ENCODE measurements around the gene SLC4A5.

Gene SLC4A5, protein sequence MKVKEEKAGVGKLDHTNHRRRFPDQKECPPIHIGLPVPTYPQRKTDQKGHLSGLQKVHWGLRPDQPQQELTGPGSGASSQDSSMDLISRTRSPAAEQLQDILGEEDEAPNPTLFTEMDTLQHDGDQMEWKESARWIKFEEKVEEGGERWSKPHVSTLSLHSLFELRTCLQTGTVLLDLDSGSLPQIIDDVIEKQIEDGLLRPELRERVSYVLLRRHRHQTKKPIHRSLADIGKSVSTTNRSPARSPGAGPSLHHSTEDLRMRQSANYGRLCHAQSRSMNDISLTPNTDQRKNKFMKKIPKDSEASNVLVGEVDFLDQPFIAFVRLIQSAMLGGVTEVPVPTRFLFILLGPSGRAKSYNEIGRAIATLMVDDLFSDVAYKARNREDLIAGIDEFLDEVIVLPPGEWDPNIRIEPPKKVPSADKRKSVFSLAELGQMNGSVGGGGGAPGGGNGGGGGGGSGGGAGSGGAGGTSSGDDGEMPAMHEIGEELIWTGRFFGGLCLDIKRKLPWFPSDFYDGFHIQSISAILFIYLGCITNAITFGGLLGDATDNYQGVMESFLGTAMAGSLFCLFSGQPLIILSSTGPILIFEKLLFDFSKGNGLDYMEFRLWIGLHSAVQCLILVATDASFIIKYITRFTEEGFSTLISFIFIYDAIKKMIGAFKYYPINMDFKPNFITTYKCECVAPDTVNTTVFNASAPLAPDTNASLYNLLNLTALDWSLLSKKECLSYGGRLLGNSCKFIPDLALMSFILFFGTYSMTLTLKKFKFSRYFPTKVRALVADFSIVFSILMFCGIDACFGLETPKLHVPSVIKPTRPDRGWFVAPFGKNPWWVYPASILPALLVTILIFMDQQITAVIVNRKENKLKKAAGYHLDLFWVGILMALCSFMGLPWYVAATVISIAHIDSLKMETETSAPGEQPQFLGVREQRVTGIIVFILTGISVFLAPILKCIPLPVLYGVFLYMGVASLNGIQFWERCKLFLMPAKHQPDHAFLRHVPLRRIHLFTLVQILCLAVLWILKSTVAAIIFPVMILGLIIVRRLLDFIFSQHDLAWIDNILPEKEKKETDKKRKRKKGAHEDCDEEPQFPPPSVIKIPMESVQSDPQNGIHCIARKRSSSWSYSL

DNA sequence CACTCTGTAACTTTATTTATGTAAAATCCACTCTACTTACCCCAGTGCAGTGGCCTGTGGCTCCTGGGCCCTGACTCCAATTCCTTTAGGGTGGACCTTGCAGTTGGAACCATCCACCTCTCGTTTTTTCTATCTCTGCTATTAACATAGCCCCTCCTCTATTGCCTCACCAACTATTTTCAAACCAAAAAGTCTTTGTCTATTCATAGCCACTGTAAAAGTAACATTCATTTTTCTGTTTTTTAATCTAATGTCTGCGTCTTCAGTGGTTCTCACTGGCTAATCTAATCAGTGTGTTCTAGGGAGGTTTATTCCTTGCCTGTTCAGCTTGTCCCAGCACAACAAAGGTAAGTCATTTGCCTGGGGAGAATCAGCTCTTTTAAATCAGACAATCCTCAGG lies at the start of gene SLC4A5:
SLC4A5 (minus strand) TSS at position 101 of the 400 bp plus-strand sequence. CDS start 28,393 bp downstream, outside the sequence.
- Mint-ChIP-seq H3K9me3 (no peaks in the 10 kb centered on the region), H3K36me3 (no peaks in the 10 kb centered on the region), H3K4me1 (no peaks in the 10 kb centered on the region), H3K27ac (no peak within 1 kb of the TSS), H3K4me3 (no peak within 1 kb of the TSS)
- DNase-seq (ENCODE audit: low spot score in 2 of 2) (no peak), ATAC-seq (no peak)

DNA sequence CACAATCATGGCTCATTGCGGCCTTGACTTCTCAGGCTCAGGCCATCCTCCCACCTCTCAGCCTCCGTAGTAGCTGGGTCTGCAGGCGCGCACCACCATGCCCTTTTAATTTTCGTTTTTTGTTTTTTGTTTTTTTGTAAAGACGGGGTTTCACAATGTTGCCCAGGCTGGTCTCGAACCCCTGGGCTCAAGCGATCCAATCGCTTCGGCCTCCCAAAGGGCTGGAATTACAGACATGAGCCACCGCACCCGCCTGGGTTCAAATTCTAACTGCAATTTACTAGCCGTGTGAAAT lies 49.2 kb upstream of the SLC4A5 start:
- Mint-ChIP-seq H3K4me1 (no peaks in the 10 kb centered on the region), H3K27ac (peak overlapping the region; percentile 97), H3K9me3 (no peaks in the 10 kb centered on the region), H3K4me3 (peak overlapping the region; percentile 75), H3K36me3 (no peaks in the 10 kb centered on the region)
- no peak for DNase-seq (ENCODE audit: low spot score in 2 of 2)
- no peak for ATAC-seq

DNA sequence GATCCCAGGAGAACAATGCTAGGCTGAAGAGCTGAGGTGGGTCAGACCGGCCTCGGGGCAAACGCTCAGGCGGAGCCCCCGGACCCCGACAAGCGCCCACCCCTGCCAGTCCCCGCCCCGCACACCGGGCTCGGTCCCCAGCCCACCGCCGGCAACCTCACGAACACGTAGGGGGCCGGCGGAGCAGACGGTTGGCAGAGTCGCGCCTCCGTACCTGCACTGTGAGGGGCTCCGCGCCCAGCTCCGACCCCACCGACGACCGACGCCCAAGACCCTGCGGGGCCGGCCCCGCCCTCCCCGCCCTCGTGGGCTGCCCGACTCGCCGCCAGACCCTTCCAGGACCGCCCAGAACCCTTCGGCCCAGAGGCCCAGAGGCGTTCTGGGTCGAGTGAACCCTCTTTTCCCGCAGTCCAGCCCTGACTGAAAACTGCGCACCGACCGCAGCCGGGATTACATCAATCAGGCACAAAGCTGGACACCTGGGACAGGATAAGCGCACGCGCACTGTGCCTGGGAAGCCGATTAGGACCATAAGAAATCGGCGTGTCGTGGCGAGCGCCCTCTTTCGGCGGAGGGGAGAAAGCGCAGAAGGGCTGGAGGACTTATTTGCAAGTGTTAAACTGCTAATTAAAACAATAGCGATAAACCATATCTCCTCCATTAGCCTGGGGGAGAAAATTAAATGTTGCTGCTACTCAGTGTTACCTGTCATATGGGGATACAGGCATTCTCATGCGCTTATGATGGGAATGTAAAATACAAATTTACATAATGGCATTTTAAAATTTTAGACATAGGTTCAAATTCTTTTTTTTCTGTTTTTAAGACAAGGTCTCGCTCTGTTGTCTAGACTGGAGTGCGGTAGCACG lies 48.6 kb upstream of the SLC4A5 start:
- Mint-ChIP-seq H3K27ac (peak overlapping the region; percentile 97), H3K36me3 (no peaks in the 10 kb centered on the region), H3K9me3 (no peaks in the 10 kb centered on the region), H3K4me1 (no peaks in the 10 kb centered on the region), H3K4me3 (peak overlapping the region; percentile 75)
- peak; percentile 98 to 99 for DNase-seq (ENCODE audit: low spot score in 2 of 2)
- ATAC-seq, result peak; percentile 66

DNA sequence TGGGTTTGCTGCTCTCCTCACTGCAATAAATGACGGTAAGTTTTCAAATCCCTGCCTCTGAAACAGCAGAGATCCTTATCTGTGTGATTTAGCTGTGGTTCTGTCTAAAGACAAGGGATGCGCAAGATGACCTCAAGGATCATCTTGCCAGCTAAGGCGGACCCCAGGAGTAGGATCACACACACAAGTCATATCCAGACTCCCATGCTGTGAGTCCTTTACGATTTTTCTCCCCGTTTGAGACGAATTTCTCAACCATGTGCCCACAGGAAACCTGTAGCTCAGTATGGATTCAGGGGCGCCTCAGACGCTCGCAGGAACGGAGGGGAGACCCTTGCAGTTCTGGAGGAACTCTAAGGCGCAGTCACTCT lies 48.0 kb upstream of the SLC4A5 start:
- no peaks in the 10 kb centered on the region for H3K4me1 Mint-ChIP-seq
- no peaks in the 10 kb centered on the region for H3K36me3 Mint-ChIP-seq
- peak overlapping the region; percentile 75 for H3K4me3 Mint-ChIP-seq
- ATAC-seq (peak; percentile 16), DNase-seq (ENCODE audit: low spot score in 2 of 2) (no peak)
- H3K27ac Mint-ChIP-seq, result peak overlapping the region; percentile 97
- no peaks in the 10 kb centered on the region for H3K9me3 Mint-ChIP-seq

DNA sequence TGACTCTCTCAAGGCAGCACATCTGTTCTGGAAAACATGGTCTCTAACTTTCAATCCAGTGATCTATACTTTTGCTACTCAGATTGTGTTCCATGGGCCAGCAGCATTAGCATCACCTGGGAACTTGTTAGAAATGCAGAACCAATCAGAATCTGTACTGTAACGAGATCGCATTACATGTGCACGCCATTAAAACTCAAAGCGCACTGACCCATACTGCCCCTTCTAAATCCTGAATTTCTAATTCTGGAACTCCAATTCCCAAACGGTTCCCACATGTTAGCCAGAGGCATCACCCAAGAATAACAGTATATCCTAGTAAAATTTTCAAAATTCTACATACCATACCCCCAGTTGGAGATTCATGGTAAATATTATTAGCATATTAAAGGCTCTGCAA lies 47.4 kb upstream of the SLC4A5 start:
- Mint-ChIP-seq H3K27ac (no peak overlapping the region), H3K9me3 (no peaks in the 10 kb centered on the region), H3K36me3 (no peaks in the 10 kb centered on the region), H3K4me3 (peak overlapping the region; percentile 75), H3K4me1 (no peaks in the 10 kb centered on the region)
- no peak for ATAC-seq
- no peak for DNase-seq (ENCODE audit: low spot score in 2 of 2)

DNA sequence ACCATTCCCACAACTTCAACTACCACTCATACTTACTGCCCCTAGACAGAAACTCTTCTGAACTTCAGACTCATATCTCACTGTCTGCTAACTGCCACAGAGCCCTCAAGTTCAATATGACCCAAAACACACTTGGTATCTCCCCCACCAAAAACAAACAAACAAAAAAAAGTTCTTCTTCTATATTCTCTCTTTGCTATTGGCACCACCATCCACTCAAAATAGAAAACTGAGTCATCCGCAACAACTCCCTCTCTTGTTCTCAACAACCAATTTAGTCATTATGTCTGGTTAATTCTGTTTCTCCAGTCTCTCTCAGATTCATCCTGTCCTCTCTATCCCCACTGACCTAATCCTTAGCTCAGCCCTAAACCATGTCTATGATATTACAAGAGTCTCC lies 44.1 kb upstream of the SLC4A5 start:
- Mint-ChIP-seq H3K27ac (no peak overlapping the region), H3K4me3 (no peak overlapping the region), H3K4me1 (no peaks in the 10 kb centered on the region), H3K9me3 (no peaks in the 10 kb centered on the region), H3K36me3 (peaks cover 4% of the 10 kb centered on the region)
- no peak for DNase-seq (ENCODE audit: low spot score in 2 of 2)
- ATAC-seq, result peak; percentile 90

DNA sequence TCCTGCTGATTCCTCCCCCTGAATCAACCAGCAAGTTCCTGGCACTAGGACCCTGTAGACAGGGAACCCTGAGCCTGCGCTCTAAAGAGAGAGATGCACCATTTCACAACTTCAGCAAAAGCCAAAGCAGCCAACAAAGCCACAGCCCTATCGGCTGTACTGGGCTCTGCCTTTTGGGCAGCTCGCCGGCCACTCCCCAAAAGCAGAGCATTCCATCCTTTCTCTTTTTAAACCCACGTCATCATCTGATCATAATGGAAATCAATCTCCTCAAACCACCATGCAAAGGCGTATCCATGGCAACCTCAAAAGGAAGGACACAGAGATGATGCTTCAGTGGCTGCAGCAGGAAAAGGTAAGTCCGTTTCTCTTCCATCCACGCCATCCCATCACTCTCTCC lies 42.2 kb upstream of the SLC4A5 start:
- ATAC-seq, result no peak
- peaks cover 16% of the 10 kb centered on the region for H3K4me1 Mint-ChIP-seq
- H3K9me3 Mint-ChIP-seq, result no peaks in the 10 kb centered on the region
- peaks cover 6% of the 10 kb centered on the region for H3K36me3 Mint-ChIP-seq
- DNase-seq (ENCODE audit: low spot score in 2 of 2), result no peak
- H3K27ac Mint-ChIP-seq, result no peak overlapping the region
- no peak overlapping the region for H3K4me3 Mint-ChIP-seq

DNA sequence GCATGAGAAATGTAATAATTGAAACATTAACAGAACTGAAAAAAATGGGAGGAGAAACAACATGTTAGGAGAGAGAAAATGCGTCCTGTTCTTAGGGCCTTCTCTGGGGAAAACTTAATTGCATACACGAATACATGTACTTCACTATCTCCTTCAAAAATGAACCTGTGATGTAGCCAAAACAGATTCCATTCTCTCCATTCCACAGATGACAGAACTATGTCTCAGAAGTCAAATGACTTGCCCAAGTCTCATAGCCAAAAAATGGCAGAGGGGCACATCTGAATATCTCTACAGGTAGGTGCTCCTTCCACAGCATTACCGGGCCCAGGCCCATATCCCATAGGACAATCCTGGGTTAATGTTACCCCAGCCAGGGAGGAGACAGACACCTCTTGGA lies 40.8 kb upstream of the SLC4A5 start:
- no peak for DNase-seq (ENCODE audit: low spot score in 2 of 2)
- Mint-ChIP-seq H3K36me3 (peaks cover 6% of the 10 kb centered on the region), H3K9me3 (no peaks in the 10 kb centered on the region), H3K4me3 (no peak overlapping the region), H3K4me1 (peaks cover 30% of the 10 kb centered on the region), H3K27ac (peak overlapping the region; percentile 39)
- no peak for ATAC-seq

DNA sequence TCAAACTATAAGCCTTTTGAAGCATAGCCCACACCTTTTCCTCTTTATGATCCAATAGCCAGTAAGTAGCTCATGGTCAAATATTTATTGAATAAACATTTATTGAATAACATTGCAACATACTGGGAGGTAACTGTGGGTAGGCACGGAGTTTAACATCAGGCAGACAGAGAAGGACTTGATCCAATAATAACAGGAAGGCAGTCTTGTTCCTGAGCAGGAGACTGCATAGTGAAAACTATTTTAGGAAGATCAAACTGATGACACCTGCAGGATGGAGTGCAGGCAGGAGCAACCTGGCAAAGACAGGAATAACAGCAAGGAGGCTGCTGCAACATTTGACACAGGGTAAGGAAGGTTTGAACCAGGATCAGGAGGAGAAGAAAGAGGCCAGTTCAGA lies 40.0 kb upstream of the SLC4A5 start:
- H3K9me3 Mint-ChIP-seq, result no peaks in the 10 kb centered on the region
- no peak for ATAC-seq
- no peak overlapping the region for H3K4me3 Mint-ChIP-seq
- peaks cover 38% of the 10 kb centered on the region for H3K4me1 Mint-ChIP-seq
- no peak for DNase-seq (ENCODE audit: low spot score in 2 of 2)
- H3K36me3 Mint-ChIP-seq, result peaks cover 9% of the 10 kb centered on the region
- peak overlapping the region; percentile 39 for H3K27ac Mint-ChIP-seq

DNA sequence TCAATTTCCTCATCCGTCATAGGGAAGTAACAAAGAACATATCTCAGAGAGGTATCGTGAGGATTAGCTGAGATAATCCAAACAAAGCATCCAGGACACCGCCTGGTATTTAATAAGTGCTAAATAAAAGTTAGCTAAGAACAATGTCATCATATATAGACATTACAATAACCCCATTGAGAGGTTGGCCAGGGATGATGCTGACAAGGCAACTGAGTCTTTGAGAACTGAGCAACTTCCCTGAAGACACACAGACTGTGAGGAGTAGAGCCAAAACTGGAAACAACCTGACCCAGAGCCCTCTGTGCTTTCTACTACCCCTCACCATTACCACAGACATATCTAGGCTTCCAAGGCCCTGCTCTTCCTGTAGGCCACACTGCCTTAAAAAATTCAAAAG lies 38.5 kb upstream of the SLC4A5 start:
- peaks cover 19% of the 10 kb centered on the region for H3K36me3 Mint-ChIP-seq
- no peak overlapping the region for H3K4me3 Mint-ChIP-seq
- ATAC-seq (no peak), DNase-seq (ENCODE audit: low spot score in 2 of 2) (no peak)
- H3K4me1 Mint-ChIP-seq, result peaks cover 44% of the 10 kb centered on the region
- peak overlapping the region; percentile 43 for H3K27ac Mint-ChIP-seq
- H3K9me3 Mint-ChIP-seq, result no peaks in the 10 kb centered on the region

DNA sequence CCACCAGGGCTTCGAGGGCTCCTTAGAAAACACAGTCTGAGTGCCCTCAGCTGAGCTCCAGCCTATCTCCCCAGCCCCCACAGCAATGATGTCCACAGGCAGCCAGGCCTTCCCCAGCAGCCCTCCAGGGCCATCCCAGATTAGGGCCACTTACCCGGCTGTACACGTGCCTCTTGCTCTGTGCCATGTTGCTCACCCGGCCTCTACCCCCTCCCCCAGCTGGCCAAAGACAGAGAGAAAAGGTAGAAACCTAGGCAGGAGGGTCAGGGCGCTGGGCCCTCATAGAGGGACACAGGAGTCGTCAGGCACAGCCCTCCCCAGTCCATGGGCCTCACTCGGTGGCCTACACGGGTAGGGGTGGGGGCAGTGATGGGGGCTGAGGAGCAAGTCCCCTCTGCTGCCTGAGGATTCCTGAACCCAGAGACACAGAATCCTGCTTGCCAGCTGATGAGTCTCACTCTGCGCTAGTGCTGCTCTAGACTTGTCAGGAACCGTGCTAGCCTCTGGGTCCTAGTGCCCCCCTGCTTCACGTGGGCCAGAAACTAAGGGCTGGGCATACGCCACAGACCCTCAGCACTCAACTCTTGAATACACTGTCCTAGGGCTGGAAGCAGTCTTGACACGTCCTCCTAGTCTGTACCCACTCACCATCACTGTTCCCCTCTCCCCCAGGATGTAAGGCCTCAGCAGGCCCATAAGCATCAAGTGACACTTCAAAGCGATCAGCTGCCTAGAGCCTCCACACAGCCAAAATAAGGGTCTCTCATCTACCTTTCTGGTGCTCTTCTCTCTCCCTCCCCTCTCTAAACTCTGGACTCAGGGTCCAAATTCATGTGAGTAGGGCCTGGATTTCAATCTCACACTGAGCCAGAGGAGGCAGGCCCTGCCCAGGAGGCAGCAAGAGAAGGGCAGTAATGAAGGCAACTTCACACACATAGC lies 36.9 kb upstream of the SLC4A5 start, which contains the start of gene DCTN1:
DCTN1 (minus strand) TSS at position 461 of the 939 bp plus-strand sequence; CDS start at position 187, 274 bp downstream.
- Mint-ChIP-seq H3K27ac (peak within 1 kb of the TSS; percentile 84), H3K9me3 (no peaks in the 10 kb centered on the region), H3K36me3 (peaks cover 25% of the 10 kb centered on the region), H3K4me3 (peak within 1 kb of the TSS; percentile 34), H3K4me1 (peaks cover 56% of the 10 kb centered on the region)
- DNase-seq (ENCODE audit: low spot score in 2 of 2) (no peak), ATAC-seq (peak; percentile 75)

DNA sequence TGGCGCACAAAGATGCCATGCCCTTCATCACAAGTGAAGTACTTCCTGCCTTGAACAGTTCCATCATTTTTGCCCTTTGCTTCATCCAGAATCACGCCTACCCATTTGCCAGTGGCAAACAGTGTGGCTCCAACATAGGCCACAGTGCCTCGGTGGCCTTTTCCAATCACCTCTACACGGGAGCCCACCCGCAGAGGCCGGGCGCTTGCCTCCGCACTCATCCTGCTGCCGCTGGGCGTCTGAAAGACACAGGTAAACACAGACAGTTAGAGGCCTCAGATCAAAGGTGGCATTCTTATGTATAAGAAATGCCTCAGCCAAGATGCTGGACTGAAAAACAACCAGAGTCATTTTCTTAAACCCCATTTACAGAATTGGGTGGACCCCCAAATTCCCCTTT lies 34.8 kb upstream of the SLC4A5 start:
- H3K4me1 Mint-ChIP-seq, result peaks cover 69% of the 10 kb centered on the region
- peaks cover 25% of the 10 kb centered on the region for H3K36me3 Mint-ChIP-seq
- H3K4me3 Mint-ChIP-seq, result no peak overlapping the region
- H3K9me3 Mint-ChIP-seq, result no peaks in the 10 kb centered on the region
- H3K27ac Mint-ChIP-seq, result peak overlapping the region; percentile 84
- ATAC-seq (no peak), DNase-seq (ENCODE audit: low spot score in 2 of 2) (no peak)

DNA sequence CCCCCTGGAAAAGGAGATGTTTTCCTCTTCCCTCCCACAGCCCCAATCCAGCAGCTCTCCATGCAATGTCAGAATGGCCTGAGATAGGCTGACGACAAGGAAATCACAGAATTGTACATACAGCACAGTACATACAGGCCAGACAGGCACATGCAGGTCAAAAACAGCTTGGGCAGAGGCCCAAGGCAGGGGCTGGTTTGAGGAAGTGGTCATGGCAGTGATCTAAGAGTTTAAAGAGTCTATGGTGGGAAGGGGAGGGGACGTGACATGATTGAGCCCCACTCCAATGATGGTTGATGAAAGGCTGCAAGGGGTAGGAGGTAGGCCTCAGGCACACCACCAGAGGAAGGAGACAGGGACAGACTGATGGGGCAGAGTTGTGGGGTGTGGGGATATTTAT lies 32.6 kb upstream of the SLC4A5 start:
- H3K4me1 Mint-ChIP-seq, result peaks cover 62% of the 10 kb centered on the region
- H3K36me3 Mint-ChIP-seq, result peaks cover 26% of the 10 kb centered on the region
- no peak overlapping the region for H3K4me3 Mint-ChIP-seq
- peak overlapping the region; percentile 7 for H3K27ac Mint-ChIP-seq
- ATAC-seq (no peak), DNase-seq (ENCODE audit: low spot score in 2 of 2) (no peak)
- no peaks in the 10 kb centered on the region for H3K9me3 Mint-ChIP-seq
